ENCODE measurements around the gene ZNF804B.

Gene ZNF804B

DNA sequence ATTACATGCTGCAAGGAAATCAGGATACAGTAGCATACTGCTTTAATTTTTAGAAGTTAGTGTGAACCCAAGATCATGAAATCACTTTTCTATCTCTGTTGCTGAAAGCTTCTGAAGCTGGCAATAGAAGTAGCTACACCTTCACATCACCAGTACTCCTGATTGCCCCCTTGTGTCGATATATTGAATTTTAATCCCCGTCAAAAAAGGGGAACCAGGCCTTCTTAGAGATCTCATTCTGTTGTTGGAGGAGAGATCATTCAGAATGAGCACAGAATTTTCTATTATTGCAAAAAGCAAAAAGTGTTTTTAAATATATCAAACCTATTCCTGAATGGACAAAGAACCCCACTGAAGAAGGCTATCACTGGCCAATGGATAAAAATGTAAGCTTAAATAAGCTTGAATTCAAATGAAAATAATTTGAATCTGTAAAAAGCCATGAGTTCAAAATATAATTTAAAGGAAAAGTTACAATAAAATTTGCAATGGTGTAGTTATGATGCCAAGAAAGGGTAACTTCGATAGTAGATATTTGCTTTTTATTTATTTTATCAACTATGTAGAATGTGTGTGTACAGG is 75.7 kb downstream of the ZNF804B start:
- in situ Hi-C loops (cut with MboI; ENCODE audit: low sequenced_read_pairs): no loop called here

DNA sequence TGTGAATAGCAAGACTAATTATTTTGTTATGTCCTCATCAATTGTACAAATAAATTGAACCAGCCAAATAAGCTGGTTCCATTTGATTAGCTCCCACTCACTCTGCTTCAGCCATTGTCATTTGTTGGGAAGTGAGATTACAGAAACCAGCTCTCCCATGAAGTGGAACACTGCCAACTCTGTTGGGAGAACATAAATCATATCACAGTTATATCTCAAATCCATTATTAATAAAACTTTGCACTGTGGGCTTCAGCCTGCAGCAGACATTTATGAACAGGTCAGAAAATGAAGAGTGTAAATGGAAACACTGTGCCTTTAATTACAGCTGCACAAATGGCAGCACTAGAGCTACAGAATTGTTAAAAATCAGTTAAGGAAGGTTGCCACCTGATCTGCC is 82.7 kb downstream of the ZNF804B start:
- in situ Hi-C loops (cut with MboI; ENCODE audit: low sequenced_read_pairs): no loop called here

- in situ Hi-C loops (cut with MboI; ENCODE audit: low sequenced_read_pairs): no loop called here
Observed at GRCh38 chr7:88845091-88845490, 85.6 kb downstream of the ZNF804B start.

GRCh38 chr7:88851220-88851619 is 91.7 kb downstream of the ZNF804B start:
- in situ Hi-C loops (cut with MboI; ENCODE audit: low sequenced_read_pairs): no loop called here

GRCh38 chr7:88859288-88859687 is 99.8 kb downstream of the ZNF804B start:
- in situ Hi-C loops (cut with MboI; ENCODE audit: low sequenced_read_pairs): no loop called here

GRCh38 chr7:88866265-88866863 is 106.9 kb downstream of the ZNF804B start:
- in situ Hi-C loops (cut with MboI; ENCODE audit: low sequenced_read_pairs): no loop called here

DNA sequence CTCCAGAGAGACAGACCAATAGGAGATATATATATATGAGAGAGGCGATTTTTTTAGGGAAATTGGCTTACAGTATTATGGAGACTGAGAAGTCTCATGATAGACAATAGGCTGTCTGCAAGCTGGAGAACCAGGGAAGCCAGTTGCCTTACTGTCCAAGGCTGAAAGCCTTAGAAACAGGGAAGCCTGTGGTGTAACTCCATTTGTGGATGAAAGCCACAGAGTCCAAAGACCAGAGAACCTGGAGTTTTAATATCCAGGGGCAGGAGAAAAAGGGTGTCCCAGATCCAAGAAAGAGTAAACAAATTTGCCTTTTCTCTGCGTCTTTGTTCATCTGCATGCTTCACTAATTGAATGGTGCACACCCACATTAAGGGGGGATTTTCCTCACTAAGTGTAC is 107.7 kb downstream of the ZNF804B start:
- in situ Hi-C loops (cut with MboI; ENCODE audit: low sequenced_read_pairs): no loop called here

DNA sequence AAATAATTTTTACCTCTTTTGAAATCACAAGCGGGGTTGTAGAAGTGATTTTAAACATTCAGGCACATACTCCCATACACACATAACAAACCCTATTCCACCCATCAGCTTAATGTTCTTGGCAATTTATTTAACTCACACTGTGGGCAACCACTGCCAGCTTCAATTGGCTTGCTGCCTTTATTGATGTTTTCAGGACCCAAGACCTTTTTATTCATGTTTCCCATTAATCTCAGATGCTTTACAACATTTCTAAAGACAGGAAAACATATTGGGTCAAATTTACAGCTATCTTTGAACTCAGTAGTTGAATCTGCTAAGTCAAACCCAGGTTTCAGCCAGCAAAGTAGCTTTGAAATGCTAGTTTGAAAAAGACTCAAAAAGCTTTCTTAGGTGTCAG is 109.0 kb downstream of the ZNF804B start:
- in situ Hi-C loops (cut with MboI; ENCODE audit: low sequenced_read_pairs): no loop called here

DNA sequence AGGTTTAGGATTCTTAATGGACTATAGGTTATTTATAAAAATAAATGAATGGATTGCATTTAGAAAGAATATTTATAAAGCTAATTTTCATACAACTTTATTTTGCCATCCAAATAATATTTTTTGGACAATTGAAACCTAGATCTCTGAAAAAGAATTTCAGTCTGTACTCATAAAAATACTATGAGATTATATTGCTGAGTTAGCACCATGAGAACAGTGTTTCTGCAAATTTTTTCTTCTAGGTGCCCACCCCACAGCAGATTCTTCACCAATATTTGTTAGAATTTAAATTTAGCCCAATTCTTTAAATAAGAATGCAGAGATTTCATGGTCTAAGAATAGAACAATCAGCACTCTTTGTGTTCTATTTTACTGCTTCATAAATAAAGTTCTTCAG is 121.6 kb downstream of the ZNF804B start:
- in situ Hi-C loops (cut with MboI; ENCODE audit: low sequenced_read_pairs): no loop called here

DNA sequence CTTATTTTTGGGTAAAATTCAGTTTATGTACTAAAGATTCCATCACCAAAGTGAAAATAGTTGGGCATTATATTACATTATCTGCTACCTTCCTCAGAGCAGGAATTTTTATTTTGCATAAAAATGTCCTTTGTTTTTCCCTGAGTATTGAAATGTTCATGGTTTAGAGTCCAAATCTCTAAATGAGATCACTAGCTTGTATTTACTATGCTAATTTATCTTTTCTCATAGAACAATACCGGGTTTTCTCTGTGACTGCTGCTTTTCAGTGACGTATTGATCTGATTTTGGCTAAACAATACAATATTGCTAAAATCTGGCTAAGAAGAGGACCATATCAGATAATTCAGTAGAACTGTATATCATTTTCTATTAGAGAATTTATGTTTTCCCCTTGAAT is 125.6 kb downstream of the ZNF804B start:
- in situ Hi-C loops (cut with MboI; ENCODE audit: low sequenced_read_pairs): no loop called here

- in situ Hi-C loops (cut with MboI; ENCODE audit: low sequenced_read_pairs): no loop called here
Observed at GRCh38 chr7:88888684-88889083, 129.2 kb downstream of the ZNF804B start.

DNA sequence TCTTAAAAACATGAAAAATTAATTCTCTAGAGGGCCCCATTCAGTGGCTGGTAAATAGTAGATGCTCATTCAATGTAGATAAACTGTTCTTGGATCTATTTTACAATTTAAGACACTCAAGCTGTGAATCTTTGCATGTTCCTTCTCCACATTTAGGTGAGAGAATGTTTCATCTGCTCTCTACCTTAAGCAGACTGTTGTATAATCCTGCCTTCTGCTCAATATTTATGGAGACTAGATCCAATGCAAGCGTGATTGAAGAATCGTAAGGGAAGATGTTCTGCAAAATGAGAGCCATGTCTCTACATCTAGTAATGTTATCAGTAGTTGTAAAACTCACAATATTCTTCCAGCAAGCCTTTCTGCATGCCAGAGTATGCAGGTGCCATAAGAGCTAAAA is 151.0 kb downstream of the ZNF804B start:
- in situ Hi-C loops (cut with MboI; ENCODE audit: low sequenced_read_pairs): no loop called here

- in situ Hi-C loops (cut with MboI; ENCODE audit: low sequenced_read_pairs): no loop called here
Observed at GRCh38 chr7:88912852-88913251, 153.4 kb downstream of the ZNF804B start.

DNA sequence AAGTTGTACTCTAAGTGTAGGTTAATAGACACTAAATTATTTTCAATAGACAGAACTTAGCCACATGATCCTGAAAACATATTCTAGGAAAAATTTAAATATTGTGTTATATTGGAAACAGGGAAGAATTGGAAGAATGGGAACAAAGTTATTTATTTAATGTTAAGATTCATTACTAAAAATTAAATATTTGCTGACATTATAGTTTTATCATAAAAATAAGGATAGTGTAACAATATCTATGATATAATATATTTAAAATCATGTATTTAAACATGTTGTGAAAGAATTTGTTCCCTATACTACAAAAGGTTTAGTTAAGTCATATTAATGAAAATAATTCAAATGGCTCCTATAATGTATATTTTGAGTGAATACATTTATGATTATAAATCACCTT is 156.1 kb downstream of the ZNF804B start:
- in situ Hi-C loops (cut with MboI; ENCODE audit: low sequenced_read_pairs): no loop called here

- in situ Hi-C loops (cut with MboI; ENCODE audit: low sequenced_read_pairs): no loop called here
Observed at GRCh38 chr7:88919478-88920131, 160.1 kb downstream of the ZNF804B start.

DNA sequence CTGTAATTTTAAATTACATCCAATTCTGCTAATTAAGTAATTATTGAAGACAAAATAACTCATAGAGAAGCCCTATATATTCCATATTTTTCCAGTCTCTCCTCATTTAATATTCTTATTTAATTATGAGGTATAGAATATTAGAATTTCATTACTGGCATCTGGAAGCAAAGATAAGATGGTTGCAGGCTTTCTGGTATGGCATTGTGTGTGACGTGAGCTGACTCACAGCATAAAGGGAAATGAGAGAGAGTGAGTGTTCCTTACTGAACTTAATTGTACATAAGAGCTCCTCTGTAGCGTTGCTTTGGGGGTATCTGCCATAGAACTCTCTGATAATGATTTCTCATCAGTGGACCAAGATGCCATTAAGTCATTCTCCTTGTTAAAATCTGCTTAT is 163.4 kb downstream of the ZNF804B start:
- in situ Hi-C loops (cut with MboI; ENCODE audit: low sequenced_read_pairs): no loop called here

DNA sequence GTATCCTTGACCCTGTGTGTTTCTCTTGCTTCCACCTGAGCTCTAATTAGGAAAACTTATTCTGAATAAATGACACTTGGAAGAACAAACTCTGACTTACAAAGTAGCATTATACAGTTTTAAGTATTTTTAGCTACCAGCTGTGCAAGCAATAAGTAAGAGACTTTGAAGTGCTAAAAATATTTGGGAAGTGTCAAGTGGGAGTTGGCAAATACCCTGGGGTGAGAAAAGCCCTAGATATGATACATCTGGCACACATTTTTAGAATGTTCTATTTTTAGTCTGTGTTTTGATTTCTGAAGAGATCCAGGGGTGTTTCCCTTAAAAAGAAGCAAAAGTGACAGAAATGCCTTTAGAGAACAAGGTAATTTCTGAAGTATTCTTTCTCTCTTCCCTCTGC is 168.8 kb downstream of the ZNF804B start:
- in situ Hi-C loops (cut with MboI; ENCODE audit: low sequenced_read_pairs): no loop called here

- in situ Hi-C loops (cut with MboI; ENCODE audit: low sequenced_read_pairs): no loop called here
Observed at GRCh38 chr7:88929719-88930118, 170.2 kb downstream of the ZNF804B start.

- in situ Hi-C loops (cut with MboI; ENCODE audit: low sequenced_read_pairs): no loop called here
Observed at GRCh38 chr7:88933285-88933684, 173.8 kb downstream of the ZNF804B start.

GRCh38 chr7:88942815-88943501 is 183.5 kb downstream of the ZNF804B start:
- in situ Hi-C loops (cut with MboI; ENCODE audit: low sequenced_read_pairs): no loop called here

DNA sequence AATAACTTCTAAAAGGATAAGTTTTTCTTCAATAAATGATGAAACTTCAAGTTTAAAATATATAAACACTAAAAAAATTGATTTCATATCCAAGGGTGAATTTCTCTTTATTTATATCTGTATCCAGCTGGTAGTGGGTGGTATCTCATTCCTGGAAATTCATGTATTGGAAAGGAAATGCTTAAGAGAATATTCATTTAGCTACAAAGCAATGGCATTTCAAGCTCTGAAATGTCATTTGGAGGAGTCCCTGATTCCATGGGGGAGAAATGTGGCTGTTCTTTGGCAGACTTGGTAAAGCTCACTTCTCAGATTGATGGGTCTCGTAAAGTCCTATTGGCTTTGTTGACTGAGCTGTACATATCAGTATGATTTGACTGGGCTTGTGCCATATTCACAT is 192.3 kb downstream of the ZNF804B start:
- in situ Hi-C loops (cut with MboI; ENCODE audit: low sequenced_read_pairs): no loop called here

GRCh38 chr7:88964418-88964817 is 204.9 kb downstream of the ZNF804B start:
- in situ Hi-C loops (cut with MboI; ENCODE audit: low sequenced_read_pairs): no loop called here
